ENCODE measurements around the gene KCNQ2.

Gene KCNQ2

DNA sequence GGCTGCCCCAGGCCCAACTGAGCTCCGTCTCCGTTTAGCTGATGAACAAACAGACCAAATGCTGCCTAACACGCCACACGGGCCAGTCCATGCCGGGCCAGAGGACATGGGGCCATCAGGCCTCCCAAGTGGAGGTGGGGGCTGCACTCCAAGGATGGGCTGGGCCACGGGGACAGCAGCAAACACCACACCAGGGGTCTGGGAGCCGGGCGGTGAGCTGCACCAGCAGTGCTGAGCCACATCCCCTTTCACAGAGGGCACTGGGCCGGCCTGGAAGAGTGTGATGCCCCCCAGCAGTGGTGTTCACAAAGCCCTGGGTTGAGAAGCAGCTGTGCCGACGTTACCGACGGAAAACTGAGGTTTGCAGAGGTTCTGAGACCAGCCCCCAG lies 2.7 kb downstream of the KCNQ2 start:
- DNase-seq = no peak

DNA sequence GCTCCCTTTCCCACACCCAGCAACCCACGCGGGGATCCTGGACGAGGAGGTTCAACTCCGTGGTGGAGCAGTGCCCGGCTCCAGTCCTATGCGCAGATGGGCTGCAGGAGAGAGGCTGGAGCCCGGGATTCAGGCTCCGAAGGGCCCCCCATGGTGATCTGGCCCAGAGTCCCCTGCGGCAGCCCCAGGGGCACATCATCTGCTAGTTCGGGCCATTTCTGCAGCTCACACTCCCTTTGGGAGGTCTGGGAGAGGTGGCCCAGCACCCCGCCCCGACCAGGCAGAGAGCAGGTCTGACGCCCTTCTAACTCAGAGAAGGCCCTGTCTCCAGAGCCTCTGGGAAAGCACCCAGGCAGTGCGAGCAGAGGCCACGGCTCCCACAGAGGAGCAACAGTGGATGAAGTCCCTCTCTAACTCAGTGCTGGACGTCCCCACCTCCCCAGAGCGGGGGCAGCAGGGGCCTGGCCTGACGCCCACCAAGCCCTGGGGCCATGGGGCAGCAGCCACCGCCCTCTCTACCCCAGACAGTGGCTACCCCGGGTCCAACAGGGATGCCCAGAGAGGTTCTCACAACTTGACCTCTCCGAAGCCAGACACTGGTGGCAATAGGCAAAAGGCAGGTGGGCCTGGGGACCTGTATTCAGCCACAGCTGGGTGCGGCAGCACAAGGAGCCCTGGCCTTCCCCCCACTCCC lies 3.3 kb downstream of the KCNQ2 start:
- DNase-seq = no peak

DNA sequence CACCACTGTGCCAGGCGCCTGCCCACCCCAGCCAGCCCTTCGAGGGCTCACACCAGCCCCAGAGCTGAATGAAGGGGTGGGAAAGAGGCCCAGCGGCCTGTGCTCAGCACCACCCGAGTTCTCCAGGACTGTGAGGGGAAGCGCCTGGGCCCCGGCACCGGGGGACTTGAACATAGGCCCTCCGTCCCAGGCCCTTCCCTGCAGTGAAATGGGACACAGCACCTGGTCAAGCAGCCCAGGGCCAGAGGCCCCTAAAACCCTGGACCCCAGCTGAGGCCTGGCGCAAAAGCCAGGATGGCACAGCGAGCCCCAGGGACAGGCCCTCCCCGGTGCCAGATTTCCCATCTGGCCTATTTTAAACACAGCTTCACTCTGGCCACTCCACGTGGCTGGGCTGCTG lies 4.0 kb downstream of the KCNQ2 start:
- no peak for DNase-seq

DNA sequence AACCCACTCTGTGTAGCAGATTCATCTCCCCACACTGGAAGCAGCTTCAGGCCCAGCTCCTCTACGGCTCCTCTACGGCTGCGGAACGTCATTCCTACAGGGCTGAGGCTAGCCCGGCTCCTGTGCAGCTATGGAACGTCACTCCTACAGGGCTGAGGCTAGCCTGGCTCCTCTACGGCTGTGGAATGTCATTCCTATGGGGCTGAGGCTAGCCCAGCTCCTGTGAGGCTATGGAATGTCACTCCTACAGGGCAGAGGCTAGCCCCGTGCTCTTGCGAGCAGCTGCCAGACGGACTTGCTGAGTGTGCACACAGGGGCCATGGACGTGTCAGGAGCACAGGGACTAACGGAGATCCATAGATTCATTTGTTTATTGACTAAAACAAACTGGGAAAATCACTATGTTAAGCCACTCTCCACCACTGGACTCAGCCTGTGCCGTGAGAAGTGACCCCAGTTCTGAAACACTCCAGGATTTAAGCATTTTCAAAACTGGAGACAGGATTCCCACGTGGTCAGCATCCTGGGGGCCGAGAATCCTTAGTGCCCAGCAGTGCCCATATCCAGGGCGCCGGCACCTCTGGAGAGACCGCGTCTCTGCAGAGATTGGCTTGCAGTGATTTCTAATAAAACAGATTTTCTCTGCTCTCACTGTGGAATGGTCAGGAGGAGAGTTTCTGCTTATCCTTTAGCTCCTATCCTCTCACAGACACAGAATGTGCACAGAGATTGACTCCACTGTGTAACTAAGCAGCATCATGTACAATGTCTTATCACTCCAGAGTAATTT lies 5.0 kb downstream of the KCNQ2 start:
- no peak for DNase-seq

DNA sequence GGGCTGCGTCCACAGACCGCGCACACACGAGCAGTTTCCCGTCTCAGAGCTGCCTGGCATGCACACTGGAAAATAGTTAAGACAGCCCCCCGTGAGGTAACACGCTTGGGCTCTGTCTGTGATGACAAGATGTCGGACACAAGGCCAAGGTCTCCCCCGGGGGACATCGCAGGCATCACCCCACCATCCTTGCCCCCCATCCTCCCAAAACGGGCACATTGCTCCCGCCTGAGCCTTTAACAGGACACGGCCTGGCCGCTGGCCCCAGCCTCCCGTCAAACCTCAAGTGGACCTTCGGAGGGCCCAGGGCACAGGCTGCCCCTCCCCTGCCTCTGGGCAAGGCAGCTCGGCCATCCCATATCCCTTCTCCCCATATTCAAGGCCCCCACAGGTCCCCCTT lies 5.6 kb downstream of the KCNQ2 start:
- no peak for DNase-seq

DNA sequence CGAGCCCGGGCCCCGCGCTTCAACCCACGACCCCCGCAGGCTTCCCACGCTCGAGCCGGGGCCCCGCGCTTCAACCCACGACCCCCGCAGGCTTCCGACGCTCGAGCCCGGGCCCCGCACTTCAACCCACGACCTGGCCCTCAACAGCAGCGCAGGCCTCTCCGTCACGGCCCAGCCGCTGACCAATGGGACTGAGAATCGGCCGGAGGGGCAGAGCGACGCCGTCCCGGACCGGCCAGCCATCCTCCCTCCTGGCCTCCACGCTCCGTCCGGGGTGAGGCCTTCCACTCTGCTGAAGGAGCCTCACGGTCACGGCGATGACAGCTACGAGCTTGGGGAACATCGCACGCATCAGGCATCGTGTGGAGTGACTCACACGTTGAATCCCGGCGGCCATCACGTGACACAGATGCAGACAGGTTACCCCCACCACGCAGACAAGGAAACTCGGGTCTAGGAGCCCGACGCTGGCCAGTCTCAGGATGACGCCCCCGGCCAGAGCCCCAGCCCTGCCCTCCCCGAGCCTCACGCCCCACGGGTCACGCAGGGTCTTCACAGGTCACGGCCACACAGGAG lies 6.1 kb downstream of the KCNQ2 start:
- no peak for DNase-seq

DNA sequence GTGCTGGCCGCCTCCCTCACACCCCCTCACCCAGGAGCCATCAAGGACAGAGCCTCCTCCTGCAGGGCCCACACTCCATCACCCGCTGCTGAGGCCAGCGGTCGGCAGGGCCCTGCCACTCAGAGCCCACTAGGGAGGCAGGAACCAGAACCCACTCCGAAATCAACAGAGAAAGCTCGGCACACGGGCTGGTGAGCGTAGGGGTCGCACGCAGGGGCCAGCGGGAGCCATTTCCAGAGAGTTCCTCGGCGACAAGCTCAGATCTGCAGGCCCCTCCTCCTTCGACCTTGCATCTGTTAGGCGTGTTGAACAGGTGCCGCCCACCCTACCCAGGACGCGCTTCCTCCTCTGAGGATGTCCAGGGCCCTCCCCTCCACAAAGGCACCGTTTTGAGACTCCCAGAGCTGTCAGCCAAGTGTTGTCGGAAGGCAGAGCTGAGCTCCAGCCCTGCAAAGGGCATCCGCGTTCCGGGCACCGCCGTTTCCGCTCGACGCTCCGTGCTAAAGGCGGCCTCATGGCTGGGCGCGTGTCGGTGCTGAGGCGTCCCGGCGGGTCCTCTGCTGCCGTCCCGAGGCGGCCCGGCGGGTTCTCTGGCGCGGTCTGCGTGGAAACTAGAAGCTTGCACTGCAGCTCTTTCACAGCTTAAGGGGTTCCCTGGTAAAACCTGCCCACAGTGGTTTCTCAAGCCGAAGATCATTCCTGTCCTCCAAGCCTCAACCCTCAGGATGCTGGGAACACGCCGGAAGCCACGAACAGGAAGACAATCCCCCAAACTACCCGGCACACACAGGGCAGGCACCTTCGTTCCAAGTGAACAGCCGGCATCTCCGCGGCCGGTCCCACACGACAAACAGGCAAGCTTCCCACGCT lies 6.8 kb downstream of the KCNQ2 start:
- no peak for DNase-seq

DNA sequence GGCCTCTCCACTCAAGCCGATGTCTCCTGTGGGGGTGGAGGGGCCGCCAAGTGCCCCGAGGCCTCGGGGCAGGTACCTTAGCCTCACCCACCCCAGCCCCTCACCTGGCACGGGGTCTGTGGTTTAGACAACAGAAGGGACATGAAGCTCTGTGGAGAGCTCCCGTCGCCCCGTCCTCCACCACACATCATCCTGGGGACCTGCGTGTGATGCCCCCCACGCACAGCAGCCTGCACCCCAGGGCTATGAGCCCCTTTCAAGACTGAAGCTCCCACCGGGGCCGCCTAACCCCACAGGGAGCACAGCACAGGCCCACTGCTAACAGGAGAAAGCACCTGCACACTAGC lies 8.2 kb downstream of the KCNQ2 start:
- DNase-seq = no peak

DNA sequence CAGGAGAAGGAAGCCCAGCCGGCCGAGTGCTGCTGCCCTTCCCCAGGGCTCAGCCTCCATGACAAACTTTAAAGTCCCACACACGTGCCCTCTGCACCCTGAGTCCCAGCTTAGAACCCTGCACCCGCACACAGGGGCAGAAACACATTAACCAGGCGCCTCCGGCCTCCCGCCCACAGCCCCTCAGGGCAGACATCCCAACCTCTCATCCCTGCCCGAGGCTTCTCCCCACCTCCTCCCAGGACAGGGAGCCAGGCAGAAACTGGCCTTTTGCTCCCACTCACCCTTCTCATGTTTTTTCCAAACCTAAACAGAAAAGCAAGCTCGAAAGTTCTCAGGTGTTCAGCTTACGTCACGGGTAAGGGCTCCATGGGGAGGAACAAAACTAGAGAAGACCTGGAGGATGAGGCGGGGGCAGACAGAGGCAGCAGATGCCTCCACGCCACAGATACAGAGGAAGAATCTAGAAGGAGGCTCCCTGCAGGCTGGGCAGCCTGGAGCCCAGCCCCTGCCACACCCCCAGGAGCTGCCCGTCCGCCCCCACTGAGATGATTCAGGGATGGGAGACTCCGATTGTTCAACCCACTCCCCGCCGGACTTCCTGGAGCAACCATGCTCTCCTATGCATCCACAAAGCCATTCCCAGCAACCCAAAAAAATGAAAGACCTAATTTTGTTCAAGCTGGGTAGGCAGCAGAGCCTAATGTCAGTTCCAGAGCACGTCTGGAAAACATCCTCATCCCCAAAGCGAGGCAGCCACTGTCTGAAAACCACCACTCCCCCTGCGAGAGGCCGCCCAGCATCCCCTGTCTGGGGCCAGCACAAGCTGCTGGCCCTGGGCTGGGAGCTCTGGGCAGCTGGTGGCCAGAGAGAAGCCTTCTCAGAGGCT lies 8.8 kb downstream of the KCNQ2 start:
- DNase-seq = no peak

DNA sequence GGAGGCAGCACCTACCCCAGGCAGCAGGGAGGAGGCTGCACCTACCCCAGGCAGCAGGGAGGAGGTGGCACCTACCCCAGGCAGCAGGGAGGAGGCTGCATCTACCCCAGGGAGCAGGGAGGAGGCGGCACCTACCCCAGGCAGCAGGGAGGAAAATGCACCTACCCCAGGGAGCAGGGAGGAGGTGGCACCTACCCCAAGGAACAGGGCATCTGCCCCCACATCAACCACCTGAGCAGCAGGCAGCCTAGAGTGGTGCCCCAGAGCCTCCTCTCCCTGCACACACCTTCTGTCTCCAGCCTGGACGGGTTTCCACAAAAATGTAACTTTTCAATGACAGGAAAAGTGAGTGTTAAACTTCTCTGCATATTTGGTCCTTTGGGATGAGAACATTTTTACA lies 10.2 kb downstream of the KCNQ2 start:
- no peak for DNase-seq

DNA sequence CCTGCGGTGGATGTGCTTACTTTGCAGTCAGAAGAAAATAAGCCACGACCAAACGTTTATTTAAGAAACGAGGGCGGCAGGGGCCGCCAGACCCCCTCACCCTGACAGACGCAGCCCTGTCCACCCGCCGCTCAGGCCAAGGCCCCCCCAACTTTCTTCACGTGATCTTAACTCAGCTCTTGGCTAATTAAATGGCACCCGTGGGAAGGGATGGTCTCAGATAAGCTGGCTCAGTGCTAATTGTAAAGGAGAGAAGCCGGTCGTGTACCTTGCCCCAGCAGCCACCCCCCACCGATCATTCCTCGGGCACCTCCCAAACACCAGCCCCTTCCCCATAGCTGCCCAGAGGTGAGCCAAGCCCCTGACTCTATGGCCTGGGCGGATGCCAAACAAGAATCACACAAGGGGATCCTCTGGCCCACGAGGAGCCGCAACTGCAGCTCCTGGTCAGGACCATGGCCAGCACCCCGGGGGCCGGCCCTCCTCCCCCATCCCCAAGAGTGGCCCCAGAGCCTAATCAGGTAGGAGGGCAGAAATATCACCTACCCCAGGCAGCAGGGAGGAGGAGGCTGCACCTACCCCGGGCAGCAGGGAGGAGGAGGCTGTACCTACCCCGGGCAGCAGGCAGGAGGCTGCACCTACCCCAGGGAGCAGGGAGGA lies 11.2 kb downstream of the KCNQ2 start:
- DNase-seq = peak; percentile 73

DNA sequence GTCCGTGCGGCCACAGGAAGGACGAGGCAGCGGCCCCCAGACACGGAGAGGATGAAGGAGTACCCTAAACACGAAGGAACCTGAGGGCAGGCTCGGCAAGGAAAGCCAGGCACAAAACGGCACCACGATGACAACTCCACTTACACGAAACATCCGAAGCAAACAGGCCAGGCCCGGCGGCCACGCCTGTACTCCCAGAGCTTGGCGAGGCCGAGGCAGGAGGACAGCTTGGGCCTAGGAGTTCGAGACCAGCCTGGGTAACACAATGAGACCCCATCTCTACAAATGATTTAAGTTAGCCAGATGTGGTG lies 13.4 kb downstream of the KCNQ2 start:
- DNase-seq = no peak

DNA sequence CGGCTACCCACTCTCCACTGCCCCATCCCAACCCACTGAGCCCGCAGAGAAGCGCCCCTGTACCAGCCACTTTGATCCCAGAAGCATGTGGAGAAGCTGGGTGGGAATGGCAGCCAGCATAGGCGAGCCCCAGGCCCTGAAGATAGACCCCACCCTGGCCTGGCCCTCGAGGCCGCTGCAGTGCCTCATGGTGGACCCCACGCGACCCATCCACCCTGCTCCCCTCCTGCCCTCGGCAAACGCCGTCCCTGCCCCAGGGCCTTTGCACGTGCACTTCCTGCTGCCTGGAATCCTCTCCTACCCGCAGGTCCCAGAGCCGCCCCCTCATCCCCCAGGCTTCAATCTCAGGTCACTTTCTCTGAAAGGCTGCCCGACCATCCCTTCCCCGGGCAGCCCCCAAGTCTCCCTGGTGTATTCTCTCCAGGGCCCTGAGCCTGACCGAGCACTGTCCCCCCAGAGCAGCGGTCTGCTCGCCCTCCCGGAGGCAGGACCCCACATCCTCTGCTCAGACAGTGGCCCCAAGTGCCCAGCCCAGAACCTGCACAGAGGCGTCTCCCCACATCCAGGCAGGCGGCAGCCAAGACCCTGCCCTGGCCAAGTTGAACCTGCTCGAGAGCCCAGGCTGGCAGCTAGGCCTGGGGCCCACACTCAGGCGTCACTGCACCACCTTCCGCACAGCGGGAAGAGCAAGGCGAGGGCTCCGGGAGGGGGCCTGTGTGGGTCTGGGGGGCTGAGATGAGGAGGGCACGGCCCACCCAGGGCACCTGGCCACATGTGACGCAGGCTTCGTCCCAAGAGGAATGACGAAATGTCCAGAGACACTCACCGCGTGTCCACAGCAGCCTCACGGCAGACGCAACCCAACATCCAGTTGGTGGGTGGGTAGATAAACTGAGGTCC lies 14.0 kb downstream of the KCNQ2 start:
- no peak for DNase-seq

DNA sequence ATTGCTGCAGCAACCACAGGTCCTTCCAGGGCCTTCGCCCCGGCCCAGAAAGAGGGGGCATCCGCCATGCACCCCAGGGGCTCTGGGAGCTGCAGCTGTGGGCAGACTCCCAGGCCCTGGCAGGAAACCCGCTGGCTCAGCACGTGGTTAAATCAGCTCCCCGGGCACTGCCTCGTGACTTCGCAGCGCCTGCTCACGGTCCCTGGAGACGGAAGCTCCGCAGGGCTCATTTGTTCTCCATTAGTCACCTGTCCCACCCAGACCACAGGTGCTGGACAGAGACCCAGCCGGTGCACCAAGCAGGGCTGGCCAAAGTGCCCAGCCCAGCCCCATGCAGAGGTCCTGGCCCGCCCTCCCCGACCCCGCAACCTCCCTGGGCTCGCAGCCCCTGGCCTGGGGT lies 14.7 kb downstream of the KCNQ2 start:
- DNase-seq = no peak

DNA sequence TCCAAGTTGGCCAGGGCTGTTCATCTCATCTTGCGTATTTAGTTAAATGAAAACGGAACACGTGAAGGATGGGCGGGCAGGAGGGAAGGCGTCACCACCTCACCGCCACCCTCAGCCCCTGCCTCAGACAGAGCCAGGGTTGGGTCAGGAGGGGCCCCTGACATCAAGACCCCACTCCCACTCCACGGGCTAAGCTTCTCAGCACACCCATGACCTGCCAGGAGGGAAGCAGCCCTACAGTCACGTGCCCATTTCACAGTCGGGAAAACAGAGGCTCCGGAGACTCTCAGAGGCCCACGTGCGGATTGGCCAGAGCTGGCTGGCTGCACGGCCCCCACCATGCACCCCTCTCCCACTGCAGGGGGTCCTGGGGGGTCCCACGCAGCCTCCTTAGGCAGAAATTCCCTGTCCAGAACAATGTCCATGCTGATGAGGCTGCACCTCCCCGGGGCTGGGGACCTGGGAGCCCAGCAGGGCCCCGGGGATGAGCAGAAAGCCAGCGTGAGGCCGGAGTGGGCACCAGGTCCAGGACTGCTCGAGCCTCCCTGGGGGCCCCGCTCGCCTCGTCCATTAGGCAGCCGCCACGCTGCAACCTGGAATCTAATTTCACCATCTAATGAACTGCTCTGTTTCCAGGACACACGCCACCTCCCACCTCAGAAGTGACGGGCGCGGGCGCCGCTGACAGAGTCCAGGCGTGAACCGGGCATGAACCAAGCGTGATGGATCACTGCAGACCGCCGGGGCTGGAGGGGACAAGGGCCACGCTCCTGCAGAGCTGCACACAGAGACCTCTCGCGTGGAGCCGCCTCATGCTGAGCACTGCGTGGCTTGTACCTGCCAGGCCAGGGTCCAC lies 15.8 kb downstream of the KCNQ2 start:
- DNase-seq = no peak

DNA sequence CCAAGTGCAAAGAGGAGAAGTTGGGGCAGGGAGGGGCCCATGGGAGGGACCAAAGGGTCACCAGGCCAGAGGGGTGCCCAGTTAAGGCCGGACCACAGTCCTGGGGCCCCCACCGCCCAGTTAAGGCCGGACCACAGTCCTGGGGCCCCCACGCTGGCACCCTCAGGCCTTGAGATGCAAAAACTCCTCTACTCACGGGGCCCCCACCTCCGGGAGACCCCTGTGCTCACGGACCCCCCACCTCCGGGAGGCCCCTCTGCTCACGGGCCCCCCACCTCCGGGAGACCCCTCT lies 16.9 kb downstream of the KCNQ2 start:
- no peak for DNase-seq

DNA sequence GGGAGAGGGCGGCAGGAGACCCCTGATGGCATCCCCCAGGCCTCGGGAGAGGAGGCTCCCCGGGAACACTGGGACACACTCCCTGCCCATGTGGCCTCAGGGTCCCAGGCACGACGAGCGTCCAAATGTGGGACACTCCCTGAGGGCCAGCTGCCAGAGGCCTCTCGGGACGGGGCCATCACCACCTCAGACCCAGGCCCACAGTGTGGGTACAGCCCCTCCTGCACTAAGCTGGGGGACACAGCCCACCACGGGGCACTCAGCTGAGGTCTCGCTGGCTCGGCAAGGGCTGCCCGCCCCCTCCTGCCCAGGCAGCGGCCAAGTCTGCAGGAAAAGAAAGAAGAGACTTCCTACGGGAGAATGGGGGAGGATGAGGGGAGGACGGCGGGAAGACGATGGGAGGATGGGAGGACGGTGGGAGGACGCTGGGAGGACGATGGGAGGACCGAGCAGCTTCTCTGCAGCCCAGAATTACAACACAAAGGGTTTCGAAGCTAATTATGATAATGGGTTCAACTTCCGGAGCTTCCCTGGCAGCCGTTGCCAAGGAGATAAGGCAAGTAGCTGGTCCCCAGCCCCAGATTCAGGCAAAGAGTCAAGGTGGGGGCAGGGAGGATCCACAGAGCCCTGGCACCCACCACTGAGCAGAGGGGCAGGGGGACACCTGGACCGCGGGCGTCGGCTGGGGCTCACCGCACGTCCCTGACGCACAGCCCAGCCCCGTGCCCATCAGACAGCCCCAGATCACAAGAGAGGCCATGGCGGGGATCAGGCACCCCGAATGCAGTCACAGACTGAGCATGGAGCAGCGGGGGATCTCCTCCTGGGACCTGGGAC lies 17.5 kb downstream of the KCNQ2 start:
- no peak for DNase-seq

DNA sequence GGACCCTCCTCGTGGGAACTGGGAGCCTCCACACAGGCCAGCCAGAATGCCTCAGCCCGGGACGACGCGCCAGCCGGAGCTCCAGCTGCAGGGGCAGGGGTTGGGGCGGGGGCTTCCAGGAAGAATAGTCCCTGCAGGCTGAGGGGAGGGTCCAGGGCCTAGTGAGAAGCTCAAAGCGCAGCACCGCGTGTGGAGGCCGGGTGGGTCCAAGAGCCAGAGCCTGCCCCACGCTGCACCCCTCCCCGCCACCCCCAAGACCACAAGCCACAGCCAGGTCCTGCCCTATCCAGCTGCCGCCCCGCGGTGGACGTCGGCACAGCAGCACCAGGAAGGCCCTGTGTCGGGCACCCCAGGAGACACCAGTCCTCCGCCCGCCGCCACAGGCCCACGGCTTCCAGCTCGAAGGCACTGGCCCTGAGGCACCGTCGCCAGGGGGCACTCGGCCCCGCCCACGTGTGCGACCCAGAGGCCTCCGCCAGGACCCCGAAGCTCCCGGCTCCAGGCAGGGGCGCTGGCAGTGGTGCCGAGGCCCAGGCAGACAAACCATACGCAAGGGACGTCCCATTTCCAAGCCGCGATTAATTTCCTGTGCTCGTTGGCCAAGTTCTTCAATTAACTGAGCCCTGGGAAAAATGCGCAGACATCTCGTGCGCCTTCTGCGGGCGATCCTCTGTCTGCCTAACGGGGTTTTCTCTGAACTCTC lies 19.5 kb downstream of the KCNQ2 start:
- peak; percentile 68 for DNase-seq

DNA sequence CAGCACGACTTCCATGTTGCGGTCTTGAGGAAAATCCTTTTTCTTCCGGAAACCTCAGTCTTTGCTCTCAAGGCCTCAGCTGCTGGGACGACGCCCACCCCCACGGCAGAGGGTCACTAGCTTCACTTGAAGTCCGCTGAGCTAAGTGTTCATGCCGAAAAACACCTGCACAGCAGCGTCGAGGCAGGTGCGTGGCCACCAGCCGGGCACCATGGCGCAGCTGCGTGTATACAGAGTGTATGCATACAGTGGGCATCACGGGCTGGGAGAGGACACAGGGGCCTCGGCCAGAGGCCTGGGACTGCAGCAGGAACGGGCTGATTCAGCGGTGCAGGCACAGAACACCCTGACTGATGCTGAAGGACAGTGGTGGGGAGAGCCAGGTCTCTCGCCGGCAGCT lies 20.1 kb downstream of the KCNQ2 start:
- DNase-seq = no peak

Data from islet precursor cell (in vitro differentiated cells).